HEK293T (cell line): ENCODE results near the gene THYN1.

Experiments used
- CTCF ChIA-PET: fragments of 350-600 bp; formaldehyde crosslinking; extraction: SDS; loops from one replicate; lab custom pipeline; 2021; ENCODE audit warnings: antibody characterized with exemption, inconsistent platforms; lab: Yijun Ruan, JAX
- POLR2A ChIA-PET: fragments of 350-600 bp; formaldehyde crosslinking; extraction: SDS; loops from one replicate; lab custom pipeline; 2020; ENCODE audit warnings: antibody characterized with exemption, inconsistent platforms; lab: Yijun Ruan, JAX
- DNase-seq: peaks from one replicate; pipeline ENCODE4 v3.0.0; 2012; ENCODE audit warnings: mixed read lengths; ENCODE audit errors: extremely low spot score
- ARNT ChIP-seq: fragments of 450-650 bp; IDR thresholded peaks from 2 replicates; pipeline ENCODE4 v1.6.1; 2017; ENCODE audit warnings: mild to moderate bottlenecking
- BHLHE40 ChIP-seq: fragments of 450-650 bp; IDR thresholded peaks from 2 replicates; pipeline ENCODE4 v1.6.1; 2016; ENCODE audit warnings: mild to moderate bottlenecking, moderate library complexity, borderline replicate concordance
- CTBP1 ChIP-seq: fragments of 450-650 bp; IDR thresholded peaks from 2 replicates; pipeline ENCODE4 v1.6.1; 2016; ENCODE audit warnings: borderline replicate concordance
- ELF4 ChIP-seq: fragments of 450-650 bp; IDR thresholded peaks from 2 replicates; pipeline ENCODE4 v1.6.1; 2017; ENCODE audit warnings: antibody characterized with exemption
- FOXA1 ChIP-seq: fragments of 450-650 bp; IDR thresholded peaks from 2 replicates; pipeline ENCODE4 v1.6.1; 2016; ENCODE audit warnings: mild to moderate bottlenecking
- FOXK2 ChIP-seq: fragments of 450-650 bp; IDR thresholded peaks from 2 replicates; pipeline ENCODE4 v1.6.1; 2016; ENCODE audit warnings: mild to moderate bottlenecking
- FOXM1 ChIP-seq: fragments of 450-650 bp; IDR thresholded peaks from 2 replicates; pipeline ENCODE4 v1.6.1; 2017; ENCODE audit warnings: mild to moderate bottlenecking, borderline replicate concordance
- HDGF ChIP-seq: fragments of 450-650 bp; IDR thresholded peaks from 2 replicates; pipeline ENCODE4 v1.6.1; 2017; ENCODE audit warnings: antibody characterized with exemption, borderline replicate concordance
- L3MBTL2 ChIP-seq: fragments of 450-650 bp; conservative IDR thresholded peaks from 2 replicates; pipeline ENCODE4 v1.6.1; 2016; ENCODE audit warnings: mild to moderate bottlenecking
- LEF1 ChIP-seq: fragments of 450-650 bp; IDR thresholded peaks from 2 replicates; pipeline ENCODE4 v1.6.1; 2017; ENCODE audit warnings: mild to moderate bottlenecking, borderline replicate concordance
- NFRKB ChIP-seq: fragments of 450-650 bp; IDR thresholded peaks from 2 replicates; pipeline ENCODE4 v1.6.1; 2016; ENCODE audit warnings: mild to moderate bottlenecking, moderate library complexity
- SP1 ChIP-seq: fragments of 450-650 bp; IDR thresholded peaks from 2 replicates; pipeline ENCODE4 v1.6.1; 2017
- SUZ12 ChIP-seq: fragments of 450-650 bp; IDR thresholded peaks from 2 replicates; pipeline ENCODE4 v1.6.1; 2016; ENCODE audit warnings: mild to moderate bottlenecking
- TARDBP ChIP-seq: fragments of 450-650 bp; IDR thresholded peaks from 2 replicates; pipeline ENCODE4 v1.6.1; 2016
- ZNF384 ChIP-seq: fragments of 450-650 bp; IDR thresholded peaks from 2 replicates; pipeline ENCODE4 v1.6.1; 2016
- TF ChIP-seq, protein P1 (sequence below): fragments of 450-650 bp; IDR thresholded peaks from 2 replicates; pipeline ENCODE4 v1.6.1; 2016

The THYN1 gene

GRCh38 chr11:134250246-134250645 lies 2.9 kb downstream of the THYN1 start:
- ChIA-PET POLR2A (interaction anchor here (1.6 kb wide), 1 partner anchor 25 kb away, joined by 4 read pairs; the partner anchor contains the start of gene VPS26B), CTCF (no interaction called here)
- DNase-seq, result no peak
- TF ChIP-seq FOXM1, result no peak
- no peak for TF ChIP-seq ELF4
- no peak for TF ChIP-seq FOXK2
- no peak for TF ChIP-seq ZNF384
- TF ChIP-seq FOXA1, result no peak
- no peak for TF ChIP-seq BHLHE40
- TF ChIP-seq ARNT, result no peak
- TF ChIP-seq HDGF, result no peak
- no peak for TF ChIP-seq L3MBTL2
- TF ChIP-seq, protein P1, sequence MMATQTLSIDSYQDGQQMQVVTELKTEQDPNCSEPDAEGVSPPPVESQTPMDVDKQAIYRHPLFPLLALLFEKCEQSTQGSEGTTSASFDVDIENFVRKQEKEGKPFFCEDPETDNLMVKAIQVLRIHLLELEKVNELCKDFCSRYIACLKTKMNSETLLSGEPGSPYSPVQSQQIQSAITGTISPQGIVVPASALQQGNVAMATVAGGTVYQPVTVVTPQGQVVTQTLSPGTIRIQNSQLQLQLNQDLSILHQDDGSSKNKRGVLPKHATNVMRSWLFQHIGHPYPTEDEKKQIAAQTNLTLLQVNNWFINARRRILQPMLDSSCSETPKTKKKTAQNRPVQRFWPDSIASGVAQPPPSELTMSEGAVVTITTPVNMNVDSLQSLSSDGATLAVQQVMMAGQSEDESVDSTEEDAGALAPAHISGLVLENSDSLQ, result no peak
- TF ChIP-seq CTBP1, result no peak

- no peak for TF ChIP-seq FOXM1
- ChIA-PET POLR2A (interaction anchor here (2.2 kb wide), 1 partner anchor 25 kb away, joined by 7 read pairs; the partner anchor contains the start of genes NCAPD3 and VPS26B), CTCF (interaction anchor here (0.5 to 0.6 kb wide), 3 partner anchors 44 to 410 kb away, joined by 3 read pairs; no protein-coding TSS in a partner anchor)
- no peak for DNase-seq
Measured at GRCh38 chr11:134248910-134249480, 4.2 kb downstream of the THYN1 start.

- no peak for DNase-seq
- POLR2A ChIA-PET, result no interaction called here
Measured at GRCh38 chr11:134246678-134247077, 6.5 kb downstream of the THYN1 start.

DNA sequence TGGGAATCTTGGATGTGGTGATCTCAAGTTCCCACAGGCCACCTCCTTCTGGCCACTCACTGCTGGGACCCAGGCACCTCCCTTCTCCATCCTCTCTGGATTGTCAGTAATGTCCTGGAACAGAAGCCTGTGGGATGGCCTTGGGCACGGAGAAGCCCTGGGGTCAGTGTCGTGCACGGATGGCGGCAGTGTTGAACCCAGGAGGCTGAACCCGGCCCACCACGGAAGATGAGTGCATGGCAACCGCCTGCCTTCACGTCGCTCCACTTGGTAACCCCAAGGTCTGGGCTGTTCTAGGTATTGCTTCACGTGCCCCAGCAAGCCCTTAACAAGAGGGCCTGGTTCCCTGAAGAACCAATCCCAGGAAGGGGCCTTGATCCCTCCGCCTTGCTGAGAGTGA lies 7.1 kb downstream of the THYN1 start:
- POLR2A ChIA-PET, result no interaction called here
- CTCF ChIA-PET, result no interaction called here
- TF ChIP-seq BHLHE40 (no peak), SUZ12 (no peak)
- DNase-seq, result no peak

More at GRCh38 chr11:134246678-134247077, 6.5 kb downstream of the THYN1 start:
- no peak for TF ChIP-seq FOXA1
- no peak for TF ChIP-seq NFRKB
- TF ChIP-seq FOXK2, result no peak
- no peak for TF ChIP-seq SUZ12
- TF ChIP-seq, protein P1, result no peak
- TF ChIP-seq L3MBTL2, result no peak
- TF ChIP-seq FOXM1, result no peak
- no peak for TF ChIP-seq SP1
- TF ChIP-seq LEF1, result no peak
- TF ChIP-seq ELF4, result no peak
- TF ChIP-seq CTBP1, result no peak
- no peak for TF ChIP-seq ARNT
- TF ChIP-seq BHLHE40, result no peak
- CTCF ChIA-PET, result no interaction called here

- no peak for DNase-seq
- POLR2A ChIA-PET, result no interaction called here
- CTCF ChIA-PET, result no interaction called here
- TF ChIP-seq NFRKB, result no peak
- no peak for TF ChIP-seq TARDBP
- no peak for TF ChIP-seq SP1
- TF ChIP-seq, protein P1, result no peak
- TF ChIP-seq ZNF384, result no peak
- no peak for TF ChIP-seq SUZ12
- TF ChIP-seq ARNT, result no peak
- no peak for TF ChIP-seq FOXA1
- no peak for TF ChIP-seq FOXK2
- no peak for TF ChIP-seq HDGF
- TF ChIP-seq ELF4, result no peak
- no peak for TF ChIP-seq L3MBTL2
- no peak for TF ChIP-seq LEF1
- no peak for TF ChIP-seq CTBP1
- no peak for TF ChIP-seq FOXM1
- no peak for TF ChIP-seq BHLHE40
Measured at GRCh38 chr11:134245434-134245833, 7.7 kb downstream of the THYN1 start.

DNA sequence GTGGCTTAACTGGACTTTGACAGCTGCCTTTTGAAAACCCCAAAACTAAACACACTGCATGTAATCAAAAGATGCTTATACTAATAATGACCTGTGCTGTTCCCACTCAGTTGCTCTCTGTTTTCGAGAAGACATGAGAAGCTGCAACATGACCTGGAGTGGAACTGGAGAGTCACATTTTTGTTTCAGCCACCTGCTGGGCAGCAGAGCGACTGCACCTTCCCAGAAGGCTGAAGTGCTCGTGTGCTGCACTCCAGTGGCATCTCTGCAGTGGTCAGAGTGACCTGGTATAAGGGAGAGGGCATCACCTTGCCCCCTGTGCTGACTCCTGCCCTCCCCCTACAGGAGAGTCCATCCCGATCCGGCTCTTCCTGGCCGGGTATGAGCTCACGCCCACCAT lies 8.6 kb downstream of the THYN1 start:
- DNase-seq, result peak; percentile 50
- POLR2A ChIA-PET, result interaction anchor here (1.2 to 1.8 kb wide), 2 partner anchors 9 to 20 kb away, joined by 5 to 8 read pairs; partner anchors contain the start of genes ACAD8, THYN1 and VPS26B
- CTCF ChIA-PET, result interaction anchor here (1.5 kb wide), 1 partner anchor 20 kb away, joined by 4 read pairs; the partner anchor contains the start of gene VPS26B
- TF ChIP-seq TARDBP, result no peak
- no peak for TF ChIP-seq LEF1
- no peak for TF ChIP-seq HDGF
- TF ChIP-seq SUZ12, result no peak
- no peak for TF ChIP-seq NFRKB
- TF ChIP-seq L3MBTL2, result no peak
- TF ChIP-seq ELF4, result no peak
- no peak for TF ChIP-seq BHLHE40
- no peak for TF ChIP-seq ZNF384
- TF ChIP-seq, protein P1, result no peak
- TF ChIP-seq CTBP1, result no peak
- no peak for TF ChIP-seq FOXK2
- TF ChIP-seq FOXA1, result no peak
- TF ChIP-seq SP1, result no peak
- no peak for TF ChIP-seq ARNT
- no peak for TF ChIP-seq FOXM1
